Measurements from ENCODE around the gene NR4A1. TPM values are rescaled to one million over a fixed set of nuclear protein-coding genes. Genes with fewer than 3 reads are reported as not detected.

NR4A1 gene
- total RNA-seq, 2 donors from 2014 or later = 79.2 to 133 TPM

DNA sequence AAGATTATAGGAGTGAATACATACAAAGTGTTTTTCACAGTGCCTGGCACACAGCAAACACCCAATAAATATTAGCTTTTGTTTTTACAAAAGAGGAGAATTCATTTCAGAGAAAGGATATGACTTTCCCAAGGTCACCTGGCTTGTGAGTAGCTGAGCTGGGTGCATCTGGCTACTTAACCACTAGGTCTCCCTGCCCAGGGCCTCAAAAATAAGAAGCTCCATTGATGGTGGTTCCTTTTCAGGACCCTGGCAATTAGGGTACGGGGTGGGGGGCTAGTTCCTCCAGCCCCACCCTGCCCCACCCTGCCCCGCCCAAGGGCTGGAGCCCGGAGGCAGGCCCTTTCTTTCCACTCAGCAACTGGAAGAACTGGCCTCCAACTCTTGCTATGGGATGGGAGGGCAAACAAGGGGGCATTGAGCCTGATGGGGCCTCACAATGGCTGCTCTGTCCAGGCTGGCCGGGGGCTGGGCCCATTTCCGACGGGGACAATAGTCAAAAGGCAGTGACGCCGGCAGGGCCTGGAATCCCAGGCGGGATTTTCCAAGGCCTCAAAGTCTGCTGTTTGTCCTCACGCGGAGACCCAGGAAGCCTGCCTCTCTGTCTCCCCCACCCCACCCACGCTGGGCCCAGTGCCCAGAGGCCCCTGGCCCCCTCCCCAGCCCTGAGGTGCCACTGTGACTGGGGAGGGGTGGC, 10.4 kb downstream of the NR4A1 start:
- Mint-ChIP-seq H3K36me3 (ENCODE audit: low read depth) (no peaks in the 10 kb centered on the region), H3K27ac (no peak overlapping the region), H3K27me3 (no peaks in the 10 kb centered on the region), H3K4me1 (no peaks in the 10 kb centered on the region), H3K4me3 (no peak overlapping the region)
- DNase-seq = no peak
- no peak for ATAC-seq
- no peaks in the 10 kb centered on the region for H3K9me3 ChIP-seq (ENCODE audit: control insufficient read depth, low read length, poor library complexity, severe bottlenecking)

DNA sequence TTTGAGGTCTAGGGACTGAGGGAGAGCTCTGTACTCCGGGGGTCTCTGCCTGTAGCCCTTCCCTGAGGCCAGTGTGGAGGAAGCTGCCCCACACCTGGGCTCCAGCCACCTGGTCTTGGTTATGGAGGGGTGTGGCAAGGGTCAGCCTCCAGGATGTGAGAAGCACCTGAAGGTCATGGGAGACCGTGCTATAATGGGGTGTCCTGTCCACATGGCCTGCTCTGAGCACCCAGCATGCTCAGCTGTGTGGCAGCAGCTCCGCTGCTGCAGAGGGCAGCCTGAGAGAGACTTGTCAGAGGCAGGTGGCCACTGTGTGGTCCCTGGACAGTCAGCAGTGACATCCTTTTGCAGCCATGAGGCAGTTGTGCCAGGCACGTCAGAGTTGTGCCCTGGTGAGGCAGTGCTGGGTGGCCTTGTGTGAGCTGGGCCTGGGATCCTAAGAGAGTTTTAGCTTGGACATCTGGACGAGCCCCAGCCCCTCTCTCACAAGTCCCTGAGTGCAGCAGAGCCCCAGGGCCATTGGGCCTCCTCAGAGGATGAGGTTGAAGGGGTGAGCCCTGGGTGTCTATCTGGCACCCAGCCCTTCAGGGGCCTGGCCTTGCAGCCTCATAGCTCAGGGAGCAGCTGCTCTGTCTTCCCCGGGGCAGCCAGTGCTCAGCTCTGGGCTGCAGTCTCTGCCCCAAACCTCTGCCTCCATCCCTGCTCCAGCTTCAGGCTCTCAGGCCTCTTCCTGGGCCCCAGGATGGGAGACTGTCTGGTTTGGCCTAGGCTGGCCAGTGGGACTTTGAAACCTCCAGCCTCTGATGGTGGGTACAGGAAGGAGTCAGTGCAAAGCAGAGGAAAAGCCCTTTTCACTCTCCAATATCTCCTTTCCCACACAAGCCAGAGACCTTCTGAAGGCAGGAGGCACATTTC, 11.2 kb downstream of the NR4A1 start:
- no peak overlapping the region for H3K27ac Mint-ChIP-seq
- no peaks in the 10 kb centered on the region for H3K4me1 Mint-ChIP-seq
- H3K9me3 ChIP-seq (ENCODE audit: control insufficient read depth, low read length, poor library complexity, severe bottlenecking) = no peaks in the 10 kb centered on the region
- no peak overlapping the region for H3K4me3 Mint-ChIP-seq
- H3K27me3 Mint-ChIP-seq = no peaks in the 10 kb centered on the region
- ATAC-seq (no peak), DNase-seq (no peak)
- H3K36me3 Mint-ChIP-seq (ENCODE audit: low read depth) = no peaks in the 10 kb centered on the region

DNA sequence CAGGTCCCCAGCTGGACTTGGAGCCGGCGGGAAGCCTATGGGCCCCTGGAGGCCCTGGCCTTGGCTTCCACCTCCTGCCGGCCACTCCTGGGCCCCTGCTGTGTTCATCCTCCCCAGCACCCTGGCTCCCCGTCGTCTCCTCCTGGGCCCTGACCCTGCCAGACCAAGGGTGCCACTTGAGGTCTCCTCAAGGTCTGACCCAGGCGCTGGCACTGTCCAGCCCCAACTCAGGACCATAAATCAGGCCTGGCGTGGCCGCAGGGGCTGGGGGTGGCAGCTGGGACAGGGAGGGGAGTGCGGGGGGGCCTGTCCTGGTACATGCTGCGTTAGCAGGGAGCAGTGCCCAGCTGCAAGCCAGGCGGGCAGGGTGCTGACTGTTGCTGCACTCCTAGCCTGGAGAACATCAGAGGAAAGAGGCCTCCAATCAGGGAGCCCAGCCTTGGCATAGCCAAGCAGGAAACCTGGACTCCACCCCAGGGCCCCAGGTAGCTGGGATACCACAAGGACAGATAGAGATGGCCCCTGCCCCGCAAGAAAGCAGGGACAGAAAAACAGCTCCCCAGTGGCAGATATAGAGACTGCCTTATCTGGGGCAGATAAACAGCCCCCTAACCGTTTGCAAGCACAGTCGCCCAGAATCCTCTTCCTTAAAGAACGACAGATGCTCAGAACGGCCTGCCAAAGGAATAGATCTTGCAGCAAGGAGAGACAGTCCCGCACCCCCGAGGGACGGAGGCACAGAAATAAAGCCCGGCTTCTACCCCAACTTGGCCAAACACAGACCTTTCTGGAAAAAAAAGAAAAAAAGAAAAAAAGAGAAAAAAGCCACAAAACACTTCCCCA, 12.1 kb downstream of the NR4A1 start:
- H3K4me1 Mint-ChIP-seq = no peaks in the 10 kb centered on the region
- no peaks in the 10 kb centered on the region for H3K36me3 Mint-ChIP-seq (ENCODE audit: low read depth)
- H3K27ac Mint-ChIP-seq = no peak overlapping the region
- no peak for ATAC-seq
- H3K4me3 Mint-ChIP-seq = no peak overlapping the region
- DNase-seq = no peak
- H3K9me3 ChIP-seq (ENCODE audit: control insufficient read depth, low read length, poor library complexity, severe bottlenecking) = no peaks in the 10 kb centered on the region
- H3K27me3 Mint-ChIP-seq = no peaks in the 10 kb centered on the region

GRCh38 chr12:52063981-52064649, 12.9 kb downstream of the NR4A1 start:
- ATAC-seq (no peak), DNase-seq (no peak)
- no peak overlapping the region for H3K27ac Mint-ChIP-seq
- H3K4me1 Mint-ChIP-seq = peaks cover 2% of the 10 kb centered on the region
- H3K9me3 ChIP-seq (ENCODE audit: control insufficient read depth, low read length, poor library complexity, severe bottlenecking) = no peaks in the 10 kb centered on the region
- no peaks in the 10 kb centered on the region for H3K27me3 Mint-ChIP-seq
- no peaks in the 10 kb centered on the region for H3K36me3 Mint-ChIP-seq (ENCODE audit: low read depth)
- no peak overlapping the region for H3K4me3 Mint-ChIP-seq

- Mint-ChIP-seq H3K36me3 (ENCODE audit: low read depth) (no peaks in the 10 kb centered on the region), H3K27me3 (no peaks in the 10 kb centered on the region), H3K4me3 (no peak overlapping the region), H3K27ac (peak overlapping the region; percentile 16), H3K4me1 (peaks cover 19% of the 10 kb centered on the region)
- no peaks in the 10 kb centered on the region for H3K9me3 ChIP-seq (ENCODE audit: control insufficient read depth, low read length, poor library complexity, severe bottlenecking)
- no peak for DNase-seq
- ATAC-seq = no peak
Observed at GRCh38 chr12:52066346-52067080, 15.3 kb downstream of the NR4A1 start.

GRCh38 chr12:52067081-52067374, 15.8 kb downstream of the NR4A1 start:
- no peak for DNase-seq
- Mint-ChIP-seq H3K27ac (peak overlapping the region; percentile 16), H3K36me3 (ENCODE audit: low read depth) (no peaks in the 10 kb centered on the region), H3K4me1 (peaks cover 22% of the 10 kb centered on the region), H3K4me3 (no peak overlapping the region), H3K27me3 (no peaks in the 10 kb centered on the region)
- ATAC-seq = no peak
- no peaks in the 10 kb centered on the region for H3K9me3 ChIP-seq (ENCODE audit: control insufficient read depth, low read length, poor library complexity, severe bottlenecking)

- Mint-ChIP-seq H3K27ac (peak within 1 kb of the TSS; percentile 96), H3K36me3 (ENCODE audit: low read depth) (peaks cover 2% of the 10 kb centered on the region), H3K4me3 (peak within 1 kb of the TSS; percentile 97), H3K4me1 (peaks cover 38% of the 10 kb centered on the region), H3K27me3 (no peaks in the 10 kb centered on the region)
- no peaks in the 10 kb centered on the region for H3K9me3 ChIP-seq (ENCODE audit: control insufficient read depth, low read length, poor library complexity, severe bottlenecking)
- peak; percentile 96 for ATAC-seq
- DNase-seq = peak; percentile 74 to 78 (median 74)
Observed at GRCh38 chr12:52069327-52070184, 18.3 kb downstream of the NR4A1 start, which contains the start of gene ATG101. Gene ATG101, plus strand, starts transcription at chr12:52069978. Its CDS starts 3,673 bp downstream, at chr12:52073651.

DNA sequence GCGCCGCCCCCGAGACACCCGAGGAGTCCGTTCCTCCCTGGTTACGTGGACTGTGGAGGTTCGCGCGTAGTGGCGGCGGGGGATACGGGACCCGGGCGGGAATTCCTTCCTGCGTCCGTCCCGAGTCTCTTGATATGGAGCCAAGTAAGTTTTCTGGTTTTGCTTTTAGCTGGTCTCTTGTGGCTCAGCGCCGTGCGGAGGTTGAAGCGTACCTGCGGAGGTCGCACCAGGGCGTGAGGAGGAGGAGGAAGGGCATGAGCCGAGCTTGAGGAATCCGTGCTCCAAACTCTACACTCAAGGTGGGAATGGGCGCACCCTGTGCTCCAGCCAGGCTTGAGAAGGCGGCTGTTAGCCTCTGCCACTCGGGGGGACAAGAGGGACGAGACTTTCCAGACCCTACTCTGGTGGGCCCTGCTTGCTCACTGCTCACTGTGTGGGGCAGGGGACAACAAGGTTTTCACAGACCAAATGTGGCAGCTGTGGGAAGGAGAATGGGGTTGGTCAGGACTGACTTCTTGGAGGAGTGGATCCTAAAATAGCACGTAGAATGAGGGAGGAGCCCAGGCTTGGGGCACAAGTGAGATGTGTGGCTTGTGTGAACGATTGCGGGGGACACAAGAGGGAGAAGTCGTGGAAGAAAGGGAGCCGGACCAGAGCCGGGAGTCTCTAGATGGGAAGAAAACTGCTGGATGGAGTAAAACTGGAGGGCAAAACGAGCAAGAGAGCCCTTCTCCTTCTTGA, 19.1 kb downstream of the NR4A1 start:
- peak overlapping the region; percentile 97 for H3K4me3 Mint-ChIP-seq
- H3K9me3 ChIP-seq (ENCODE audit: control insufficient read depth, low read length, poor library complexity, severe bottlenecking) = no peaks in the 10 kb centered on the region
- no peak for ATAC-seq
- DNase-seq = no peak
- H3K27me3 Mint-ChIP-seq = no peaks in the 10 kb centered on the region
- peak overlapping the region; percentile 96 for H3K27ac Mint-ChIP-seq
- H3K4me1 Mint-ChIP-seq = peaks cover 38% of the 10 kb centered on the region
- peaks cover 2% of the 10 kb centered on the region for H3K36me3 Mint-ChIP-seq (ENCODE audit: low read depth)

DNA sequence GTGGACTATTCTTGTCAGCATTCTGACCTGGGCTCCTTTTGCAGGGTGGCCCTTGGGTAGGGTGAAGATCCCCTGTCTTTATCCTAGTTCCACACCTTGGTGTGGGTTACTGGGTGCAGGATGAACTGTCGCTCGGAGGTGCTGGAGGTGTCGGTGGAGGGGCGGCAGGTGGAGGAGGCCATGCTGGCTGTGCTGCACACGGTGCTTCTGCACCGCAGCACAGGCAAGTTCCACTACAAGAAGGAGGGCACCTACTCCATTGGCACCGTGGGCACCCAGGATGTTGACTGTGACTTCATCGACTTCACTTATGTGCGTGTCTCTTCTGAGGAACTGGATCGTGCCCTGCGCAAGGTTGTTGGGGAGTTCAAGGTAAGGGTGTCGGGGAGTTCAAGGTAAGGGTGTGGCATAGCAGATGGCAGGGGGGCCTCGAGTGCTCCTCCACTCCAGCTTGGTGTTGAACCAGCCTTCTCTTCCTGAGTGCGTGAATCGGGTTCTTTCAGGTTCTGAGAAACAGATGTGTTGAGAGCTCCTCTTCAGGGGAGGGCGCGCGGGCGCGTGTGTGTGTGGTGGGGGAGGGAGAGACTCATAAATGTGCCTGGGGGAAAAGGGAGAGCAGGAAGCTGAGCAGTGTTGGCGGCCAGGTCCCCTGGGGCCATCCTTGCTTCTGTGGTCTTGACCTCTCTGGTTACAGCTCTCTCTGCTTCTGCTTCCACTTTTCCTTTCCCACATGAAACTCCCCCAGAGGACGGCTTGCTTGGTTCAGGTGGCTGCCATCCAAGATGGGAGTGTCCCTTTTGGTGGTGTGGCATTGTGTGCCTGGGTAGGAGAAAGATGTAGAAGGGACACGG, 22.5 kb downstream of the NR4A1 start:
- no peaks in the 10 kb centered on the region for H3K27me3 Mint-ChIP-seq

GRCh38 chr12:52074971-52075724, 23.9 kb downstream of the NR4A1 start:
- Mint-ChIP-seq H3K36me3 (ENCODE audit: low read depth) (peaks cover 5% of the 10 kb centered on the region), H3K27me3 (no peaks in the 10 kb centered on the region), H3K27ac (no peak overlapping the region), H3K4me3 (no peak overlapping the region), H3K4me1 (peaks cover 33% of the 10 kb centered on the region)
- ATAC-seq (no peak), DNase-seq (no peak)
- no peaks in the 10 kb centered on the region for H3K9me3 ChIP-seq (ENCODE audit: control insufficient read depth, low read length, poor library complexity, severe bottlenecking)

More for the DNA sequence above, 22.5 kb downstream of the NR4A1 start:
- Mint-ChIP-seq H3K4me1 (peaks cover 41% of the 10 kb centered on the region), H3K36me3 (ENCODE audit: low read depth) (peaks cover 5% of the 10 kb centered on the region), H3K4me3 (peak overlapping the region; percentile 15), H3K27ac (peak overlapping the region; percentile 32)
- DNase-seq = no peak
- no peak for ATAC-seq
- no peaks in the 10 kb centered on the region for H3K9me3 ChIP-seq (ENCODE audit: control insufficient read depth, low read length, poor library complexity, severe bottlenecking)
